K562 (cell line): ENCODE measurements around the gene CPEB1. TPM values are rescaled to one million over a fixed set of nuclear protein-coding genes. Genes with fewer than 3 reads are reported as not detected.

Source experiments
- ARID1B ChIP-seq: fragments of 450-650 bp; IDR thresholded peaks from 2 replicates; pipeline ENCODE4 v1.6.1; 2016; ENCODE audit warnings: antibody characterized with exemption, mild to moderate bottlenecking, inconsistent platforms
- ARID3A ChIP-seq: IDR thresholded peaks from 2 replicates; pipeline ENCODE4 v1.6.1; 2012; ENCODE audit warnings: low read depth, low read length, improper control_type of control experiment, borderline replicate concordance
- DNMT1 ChIP-seq: fragments of 450-650 bp; IDR thresholded peaks from 2 replicates; pipeline ENCODE4 v1.6.1; 2016; ENCODE audit warnings: antibody characterized with exemption, mild to moderate bottlenecking
- MCM5 ChIP-seq: fragments of 450-650 bp; IDR thresholded peaks from 2 replicates; pipeline ENCODE4 v1.6.1; 2016; ENCODE audit warnings: low read depth
- MLX ChIP-seq, 2 experiments: fragments of 450-650 bp in 1 of 2; sonication (generic) in 1 of 2; formaldehyde crosslinking; conservative IDR thresholded peaks; 2 replicates each; pipeline versions ENCODE4 v1.4.0 to v1.8.1; 2020 to 2022; ENCODE audit warnings: mild to moderate bottlenecking in 1 of 2, missing genetic modification reagents in 1 of 2
- MXI1 ChIP-seq: IDR thresholded peaks from 2 replicates; pipeline ENCODE4 v1.6.1; 2011; ENCODE audit warnings: low read depth, mild to moderate bottlenecking, improper control_type of control experiment, low read length
- PHB ChIP-seq: fragments of 250-450 bp; sonication (Bioruptor Pico); IDR thresholded peaks from 2 replicates; pipeline ENCODE4 v1.5.0; 2021
- PRPF4 ChIP-seq: fragments of 200-400 bp; formaldehyde crosslinking; IDR thresholded peaks from one replicate; pipeline ENCODE4 v1.6.1; 2017; ENCODE audit warnings: low read length, low read depth, mild to moderate bottlenecking; ENCODE audit not compliant: insufficient read depth, poor library complexity, severe bottlenecking
- RB1 ChIP-seq: fragments of 450-650 bp; IDR thresholded peaks from 2 replicates; pipeline ENCODE4 v1.6.1; 2017; ENCODE audit warnings: low read depth, mild to moderate bottlenecking
- RCOR1 ChIP-seq, 2 experiments: IDR thresholded peaks; 2 replicates each; pipeline ENCODE4 v1.6.1; 2012; ENCODE audit warnings: low read depth in 2 of 2, low read length in 2 of 2, borderline replicate concordance in 1 of 2, improper control_type of control experiment in 1 of 2
- STAT5B ChIP-seq: fragments of 250-450 bp; sonication (Bioruptor Pico); IDR thresholded peaks from 2 replicates; pipeline ENCODE4 v1.8.0; 2021; ENCODE audit warnings: mild to moderate bottlenecking, inconsistent platforms
- TSC22D4 ChIP-seq: fragments of 450-650 bp; IDR thresholded peaks from 2 replicates; pipeline ENCODE4 v1.6.1; 2016; ENCODE audit warnings: missing genetic modification characterization, missing biosample characterization, control low read depth
- ZFX ChIP-seq: sonication (generic); formaldehyde crosslinking; IDR thresholded peaks from 2 replicates; pipeline ENCODE4 v1.8.0; 2022; ENCODE audit warnings: mild to moderate bottlenecking, missing genetic modification reagents, moderate library complexity
- ZNF449 ChIP-seq: fragments of 250-450 bp; sonication (Bioruptor Pico); IDR thresholded peaks from 2 replicates; pipeline ENCODE4 v1.8.0; 2022; ENCODE audit warnings: moderate library complexity, mild to moderate bottlenecking, inconsistent platforms
- polyA plus RNA-seq, 8 experiments: library from polyadenylated mRNA; depleted of rRNA in 4 of 8; stranded (reverse) in 5 of 8; unstranded in 3 of 8; fragments of >200 nt; fragmentation: Nextera tagmentation in 2 of 8; fragmentation: Illumina TruSeq in 1 of 8; extraction: Ambion mirVana in 2 of 8; extraction: Trizol in 1 of 8; gene quantifications; 2 replicates each; pipeline versions ENCODE4 v1.2.1 to v1.2.3, GENCODE V29; 2011 to 2014; ENCODE audit warnings: inconsistent platforms in 1 of 8, missing spikeins in 1 of 8
- total RNA-seq, 7 experiments: library from RNA; depleted of rRNA in 6 of 7; stranded (reverse); fragments of >200 nt in 6 of 7; fragmentation: Illumina TruSeq in 2 of 7; extraction: Trizol in 2 of 7; gene quantifications; 2 replicates each; pipeline versions ENCODE4 v1.2.1 to v1.2.3, GENCODE V29; 2011 to 2021; ENCODE audit warnings: low replicate concordance in 1 of 7
- TF ChIP-seq, protein P1 (sequence below): fragments of 450-650 bp; IDR thresholded peaks from 2 replicates; pipeline ENCODE4 v1.6.1; 2016; ENCODE audit warnings: antibody characterized with exemption
- TF ChIP-seq, protein P2 (sequence below): sonication (generic); formaldehyde crosslinking; IDR thresholded peaks from 2 replicates; pipeline ENCODE4 v1.8.1; 2023; ENCODE audit warnings: mild to moderate bottlenecking, missing genetic modification reagents
- TF ChIP-seq, protein P3 (sequence below): fragments of 450-650 bp; formaldehyde crosslinking; IDR thresholded peaks from 2 replicates; pipeline ENCODE4 v1.4.0; 2020; ENCODE audit warnings: mild to moderate bottlenecking, moderate library complexity
- TF ChIP-seq, protein P4 (sequence below): fragments of 250-450 bp; sonication (Bioruptor Pico); IDR thresholded peaks from 2 replicates; pipeline ENCODE4 v1.9.0; 2021; ENCODE audit warnings: mild to moderate bottlenecking

CPEB1 gene
- total and polyA plus RNA-seq, 9 of the 15 experiments (the other 6 are each of a cell fraction or from before 2014, with no cell fraction given): 2.2 to 13.4 (median 9.7) TPM

DNA sequence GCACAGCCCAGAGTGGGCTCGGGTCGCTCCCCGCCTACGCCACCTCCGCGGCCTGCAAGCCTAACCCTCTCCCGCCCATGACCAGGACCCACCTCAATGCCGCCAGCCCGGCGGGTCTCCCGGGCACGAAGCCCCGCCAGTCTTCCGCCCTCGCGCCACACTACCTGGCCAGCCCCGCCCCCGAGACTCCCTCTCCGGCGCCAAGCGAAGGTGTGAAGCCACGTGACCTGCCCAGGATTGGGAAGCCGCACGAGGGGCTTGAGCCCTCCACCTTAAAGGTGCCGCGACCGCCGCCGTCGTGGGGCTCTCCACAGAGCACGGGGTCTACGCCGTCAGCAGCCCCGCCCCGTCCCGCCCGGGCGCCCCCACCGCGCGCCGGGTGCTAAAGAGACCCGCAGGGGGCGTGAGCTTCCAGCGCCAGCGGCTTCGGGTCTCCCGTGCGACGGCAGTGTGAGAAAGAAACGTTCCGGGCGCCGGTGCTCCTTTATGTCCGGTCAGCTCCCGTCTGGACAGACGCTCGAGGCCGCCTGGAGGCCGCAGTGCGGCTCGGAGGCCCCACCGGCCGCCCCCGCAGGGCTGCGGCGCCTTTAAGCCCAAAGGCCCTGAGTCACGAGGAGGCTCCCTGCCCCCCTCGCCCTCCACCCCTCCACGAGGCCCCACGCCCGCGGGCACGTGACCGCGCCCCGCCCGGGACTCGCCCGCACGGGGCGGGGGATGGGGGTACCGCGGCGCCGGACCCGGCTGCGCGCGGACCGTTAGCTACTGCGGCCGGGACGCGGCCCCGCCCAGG is at the start of gene CPEB1 (continued):
- 0 out of 4 replicates have a peak, but pooled peaks of 1 of the 2 experiments have one; percentile 19 for TF ChIP-seq RCOR1 (IDR thresholded peaks at IDR 0.05; ENCODE audit: borderline replicate concordance in 1 of 2, low read depth in 2 of 2, low read length in 2 of 2)
- no peak for TF ChIP-seq PRPF4
- TF ChIP-seq, protein P1, sequence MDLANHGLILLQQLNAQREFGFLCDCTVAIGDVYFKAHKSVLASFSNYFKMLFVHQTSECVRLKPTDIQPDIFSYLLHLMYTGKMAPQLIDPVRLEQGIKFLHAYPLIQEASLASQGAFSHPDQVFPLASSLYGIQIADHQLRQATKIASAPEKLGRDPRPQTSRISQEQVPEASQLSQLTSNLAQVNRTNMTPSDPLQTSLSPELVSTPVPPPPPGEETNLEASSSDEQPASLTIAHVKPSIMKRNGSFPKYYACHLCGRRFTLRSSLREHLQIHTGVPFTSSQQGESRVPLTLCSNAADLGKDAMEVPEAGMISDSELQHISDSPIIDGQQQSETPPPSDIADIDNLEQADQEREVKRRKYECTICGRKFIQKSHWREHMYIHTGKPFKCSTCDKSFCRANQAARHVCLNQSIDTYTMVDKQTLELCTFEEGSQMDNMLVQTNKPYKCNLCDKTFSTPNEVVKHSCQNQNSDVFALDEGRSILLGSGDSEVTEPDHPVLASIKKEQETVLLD: no peak
- TF ChIP-seq, protein P2, sequence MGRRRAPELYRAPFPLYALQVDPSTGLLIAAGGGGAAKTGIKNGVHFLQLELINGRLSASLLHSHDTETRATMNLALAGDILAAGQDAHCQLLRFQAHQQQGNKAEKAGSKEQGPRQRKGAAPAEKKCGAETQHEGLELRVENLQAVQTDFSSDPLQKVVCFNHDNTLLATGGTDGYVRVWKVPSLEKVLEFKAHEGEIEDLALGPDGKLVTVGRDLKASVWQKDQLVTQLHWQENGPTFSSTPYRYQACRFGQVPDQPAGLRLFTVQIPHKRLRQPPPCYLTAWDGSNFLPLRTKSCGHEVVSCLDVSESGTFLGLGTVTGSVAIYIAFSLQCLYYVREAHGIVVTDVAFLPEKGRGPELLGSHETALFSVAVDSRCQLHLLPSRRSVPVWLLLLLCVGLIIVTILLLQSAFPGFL (CRISPR knock-in tag): no peak
- TF ChIP-seq ZNF449 (CRISPR knock-in tag): 0 out of 2 replicates have a peak, but pooled peaks have one; percentile 36
- TF ChIP-seq, protein P3, sequence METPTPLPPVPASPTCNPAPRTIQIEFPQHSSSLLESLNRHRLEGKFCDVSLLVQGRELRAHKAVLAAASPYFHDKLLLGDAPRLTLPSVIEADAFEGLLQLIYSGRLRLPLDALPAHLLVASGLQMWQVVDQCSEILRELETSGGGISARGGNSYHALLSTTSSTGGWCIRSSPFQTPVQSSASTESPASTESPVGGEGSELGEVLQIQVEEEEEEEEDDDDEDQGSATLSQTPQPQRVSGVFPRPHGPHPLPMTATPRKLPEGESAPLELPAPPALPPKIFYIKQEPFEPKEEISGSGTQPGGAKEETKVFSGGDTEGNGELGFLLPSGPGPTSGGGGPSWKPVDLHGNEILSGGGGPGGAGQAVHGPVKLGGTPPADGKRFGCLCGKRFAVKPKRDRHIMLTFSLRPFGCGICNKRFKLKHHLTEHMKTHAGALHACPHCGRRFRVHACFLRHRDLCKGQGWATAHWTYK (CRISPR knock-in tag): no peak; the same call in 1 of the 2 replicates
- no peak for TF ChIP-seq MXI1
- TF ChIP-seq MLX (CRISPR knock-in tag; conservative IDR thresholded peaks at IDR 0.05): 0 out of 4 replicates have a peak, but pooled peaks of 1 of the 2 experiments have one; percentile 54
- no peak for TF ChIP-seq ARID3A
- no peak for TF ChIP-seq MCM5
- TF ChIP-seq RB1: peak; percentile 56; the same call in 1 of the 2 replicates
- no peak for TF ChIP-seq DNMT1
- TF ChIP-seq TSC22D4 (tag): no peak
- TF ChIP-seq, protein P4, sequence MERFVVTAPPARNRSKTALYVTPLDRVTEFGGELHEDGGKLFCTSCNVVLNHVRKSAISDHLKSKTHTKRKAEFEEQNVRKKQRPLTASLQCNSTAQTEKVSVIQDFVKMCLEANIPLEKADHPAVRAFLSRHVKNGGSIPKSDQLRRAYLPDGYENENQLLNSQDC: no peak
- TF ChIP-seq ZFX (CRISPR knock-in tag): peak; percentile 88
- TF ChIP-seq ARID1B: no peak; the same call in 1 of the 2 replicates
- TF ChIP-seq STAT5B (CRISPR knock-in tag): no peak
- TF ChIP-seq PHB (CRISPR knock-in tag): 0 out of 2 replicates have a peak, but pooled peaks have one; percentile 34
